Effector memory CD4-positive, alpha-beta T cell (primary cell): Measurements from ENCODE around the gene NLGN1.

Experiments used
- DNase-seq, 3 donors: peaks; one replicate each; pipeline ENCODE4 v3.0.0-alpha.2; 2020
- H3K27ac ChIP-seq: 2 replicates; pipeline ENCODE4 v1.7.0; 2013; ENCODE audit warnings: mild to moderate bottlenecking, low read length, moderate library complexity; ENCODE audit not compliant: insufficient read depth, poor library complexity, severe bottlenecking
- H3K27me3 ChIP-seq: replicated peaks from 2 replicates; pipeline ENCODE4 v1.7.0; 2013; ENCODE audit warnings: mild to moderate bottlenecking, low read length; ENCODE audit not compliant: insufficient read depth, control insufficient read depth, poor library complexity, severe bottlenecking
- H3K36me3 ChIP-seq: 2 replicates; pipeline ENCODE4 v1.7.0; 2013; ENCODE audit warnings: mild to moderate bottlenecking, low read length, moderate library complexity; ENCODE audit not compliant: control insufficient read depth, insufficient read depth
- H3K4me1 ChIP-seq: 2 replicates; pipeline ENCODE4 v1.7.0; 2013; ENCODE audit warnings: low read length, mild to moderate bottlenecking; ENCODE audit not compliant: control insufficient read depth, insufficient read depth, poor library complexity, severe bottlenecking
- H3K4me3 ChIP-seq: 2 replicates; pipeline ENCODE4 v1.7.0; 2013; ENCODE audit warnings: low read length, low read depth, mild to moderate bottlenecking; ENCODE audit not compliant: insufficient read depth, poor library complexity, severe bottlenecking
- H3K9me3 ChIP-seq: 2 replicates; pipeline ENCODE4 v1.7.0; 2013; ENCODE audit warnings: mild to moderate bottlenecking, low read length, moderate library complexity; ENCODE audit not compliant: control insufficient read depth

The NLGN1 gene

DNA sequence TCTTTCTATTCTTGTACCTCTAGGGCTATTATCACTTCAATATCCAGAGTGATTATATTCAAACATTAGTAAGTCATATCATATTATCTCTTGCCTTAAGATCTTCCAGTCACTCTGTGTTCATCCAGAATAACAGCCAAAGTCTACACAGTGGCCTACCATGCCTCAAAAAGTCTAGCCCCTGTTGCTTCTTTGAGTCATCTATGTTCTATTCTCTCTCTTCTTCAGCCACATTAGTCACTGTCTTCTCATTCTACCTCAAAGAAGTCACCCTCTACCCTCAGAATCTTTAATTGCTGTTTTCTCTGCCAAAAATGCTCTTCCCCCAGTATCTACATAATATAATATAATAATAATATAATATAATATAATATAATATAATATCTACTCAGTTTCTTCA, 356.0 kb downstream of the NLGN1 start:
- no peaks in the 10 kb centered on the region for H3K27me3 ChIP-seq
- no peak for DNase-seq
- H3K4me1 ChIP-seq, result no peaks in the 10 kb centered on the region

DNA sequence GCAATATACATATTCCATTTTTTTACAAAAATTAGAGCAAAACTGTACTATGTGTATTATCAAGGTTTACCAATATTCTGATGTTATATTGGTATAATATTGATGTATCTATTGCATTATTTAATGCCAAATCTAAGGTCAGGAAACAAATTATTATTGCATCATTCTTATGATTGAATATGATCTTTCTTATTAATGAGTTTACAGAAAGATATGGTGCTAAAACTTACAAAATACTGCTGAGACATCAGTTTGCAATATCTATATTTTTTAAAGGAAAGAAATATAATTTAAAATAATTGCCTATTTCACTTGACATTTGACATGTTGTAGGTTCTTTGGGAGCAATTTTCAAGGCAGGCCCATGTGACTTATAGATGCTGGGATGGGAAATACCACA, 357.6 kb downstream of the NLGN1 start:
- Histone ChIP-seq H3K27ac (no peak overlapping the region), H3K27me3 (no peaks in the 10 kb centered on the region), H3K4me3 (no peak overlapping the region), H3K9me3 (no peaks in the 10 kb centered on the region), H3K4me1 (no peaks in the 10 kb centered on the region), H3K36me3 (no peaks in the 10 kb centered on the region)
- no peak for DNase-seq

More for the DNA sequence above, 356.0 kb downstream of the NLGN1 start:
- H3K4me3 ChIP-seq, result no peak overlapping the region
- no peak overlapping the region for H3K27ac ChIP-seq
- H3K36me3 ChIP-seq, result no peaks in the 10 kb centered on the region
- H3K9me3 ChIP-seq, result no peaks in the 10 kb centered on the region

DNA sequence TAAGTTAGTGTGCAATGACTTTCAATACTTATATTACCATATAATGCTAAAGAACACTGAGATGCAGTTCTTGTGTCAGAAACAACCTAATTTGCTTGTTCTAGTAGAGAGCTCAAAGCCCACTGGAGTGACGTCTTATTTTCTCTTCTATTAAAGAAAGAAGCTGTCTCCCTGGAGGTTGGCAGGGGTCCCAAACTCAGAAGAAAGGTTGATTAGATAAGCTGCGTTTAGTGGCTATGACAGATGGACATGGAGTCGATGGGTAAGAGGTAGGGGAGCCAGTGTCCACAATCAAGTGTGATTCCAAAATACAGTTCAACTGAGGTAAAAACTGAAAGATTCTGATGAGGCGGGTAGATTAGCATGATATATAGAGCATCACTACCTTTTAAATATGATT, 363.6 kb downstream of the NLGN1 start:
- no peak overlapping the region for H3K27ac ChIP-seq
- H3K4me1 ChIP-seq, result no peaks in the 10 kb centered on the region
- DNase-seq, result no peak
- no peaks in the 10 kb centered on the region for H3K27me3 ChIP-seq
- H3K36me3 ChIP-seq, result no peaks in the 10 kb centered on the region
- no peak overlapping the region for H3K4me3 ChIP-seq
- no peaks in the 10 kb centered on the region for H3K9me3 ChIP-seq

DNA sequence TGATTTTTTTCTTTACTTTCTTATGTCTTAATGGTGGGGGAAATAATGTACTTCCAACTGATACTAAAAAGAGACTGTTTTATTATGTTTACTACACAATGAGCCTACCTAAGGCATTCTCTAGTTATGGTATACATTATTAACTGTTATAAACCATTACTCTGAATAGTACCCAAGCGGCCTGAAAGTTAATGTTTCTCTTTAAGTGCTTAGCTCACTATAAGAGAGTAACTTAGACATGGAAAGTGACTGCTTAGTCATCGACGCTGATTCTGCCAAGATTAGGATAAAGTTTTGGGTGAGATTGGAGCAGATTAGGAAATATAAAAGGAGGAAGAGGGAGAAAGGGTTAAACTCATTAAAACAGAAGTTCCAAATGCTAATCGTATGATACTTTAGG, 365.0 kb downstream of the NLGN1 start:
- Histone ChIP-seq H3K4me3 (no peak overlapping the region), H3K27me3 (no peaks in the 10 kb centered on the region), H3K36me3 (no peaks in the 10 kb centered on the region), H3K27ac (no peak overlapping the region), H3K4me1 (no peaks in the 10 kb centered on the region), H3K9me3 (no peaks in the 10 kb centered on the region)
- no peak for DNase-seq

DNA sequence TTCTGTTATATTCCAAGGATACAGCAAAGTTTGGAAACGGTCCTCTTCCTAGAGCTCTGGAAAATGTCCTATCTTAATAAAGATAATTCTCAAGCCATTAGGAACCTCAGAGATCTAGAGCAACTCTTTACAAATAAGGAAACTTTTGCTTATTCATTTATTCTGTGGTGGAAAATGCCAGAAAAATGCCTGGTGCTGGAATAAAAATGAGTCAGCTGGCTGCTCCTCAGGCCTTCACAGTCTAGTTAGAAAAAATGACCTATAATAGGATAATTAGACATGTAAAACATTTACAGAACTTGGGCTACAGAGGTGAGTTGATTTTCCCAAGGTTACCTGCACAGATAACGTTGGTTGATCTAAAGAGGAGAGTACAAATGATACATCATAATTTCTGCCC, 372.5 kb downstream of the NLGN1 start:
- no peak for DNase-seq
- H3K4me3 ChIP-seq, result no peak overlapping the region
- no peaks in the 10 kb centered on the region for H3K9me3 ChIP-seq
- H3K4me1 ChIP-seq, result no peaks in the 10 kb centered on the region
- H3K27me3 ChIP-seq, result no peaks in the 10 kb centered on the region
- no peak overlapping the region for H3K27ac ChIP-seq
- H3K36me3 ChIP-seq, result no peaks in the 10 kb centered on the region

DNA sequence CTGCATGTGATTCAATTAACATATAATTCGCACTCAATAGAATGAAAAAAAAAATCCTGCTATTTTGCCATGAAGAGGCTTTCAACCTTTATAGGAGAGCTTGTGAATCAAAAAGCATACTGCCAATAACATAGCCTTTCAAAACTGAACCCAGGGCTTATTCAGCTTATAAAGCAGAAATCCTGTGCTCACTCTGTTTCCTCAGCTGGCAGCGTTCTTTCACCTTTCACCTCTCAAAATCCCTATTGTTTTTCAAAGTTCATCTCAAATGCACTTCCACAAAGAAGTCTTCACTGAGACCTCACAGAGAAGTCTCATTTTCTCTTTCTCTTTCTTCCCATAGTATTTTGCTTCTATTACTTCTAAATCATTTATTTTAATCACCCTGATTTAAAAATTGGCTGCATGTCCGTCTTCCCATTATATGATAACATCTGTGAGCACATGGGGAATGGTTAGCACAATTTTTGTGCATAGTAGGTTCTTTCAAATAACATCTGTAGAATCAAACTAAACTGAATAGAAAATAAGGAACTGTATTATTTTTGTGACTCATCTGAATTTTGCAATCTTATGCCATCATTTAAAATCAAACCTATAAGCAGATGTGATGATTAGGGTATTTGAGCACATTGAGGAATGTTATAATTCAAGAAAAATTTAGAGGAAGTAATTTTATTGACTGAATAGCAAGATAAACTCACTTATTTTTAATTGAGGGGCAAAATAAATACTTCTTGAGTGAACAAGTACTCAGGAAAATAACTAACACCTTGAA, 373.4 kb downstream of the NLGN1 start:
- H3K4me3 ChIP-seq, result no peak overlapping the region
- no peaks in the 10 kb centered on the region for H3K4me1 ChIP-seq
- H3K27ac ChIP-seq, result no peak overlapping the region
- H3K36me3 ChIP-seq, result no peaks in the 10 kb centered on the region
- no peaks in the 10 kb centered on the region for H3K9me3 ChIP-seq
- no peaks in the 10 kb centered on the region for H3K27me3 ChIP-seq
- DNase-seq, result no peak

DNA sequence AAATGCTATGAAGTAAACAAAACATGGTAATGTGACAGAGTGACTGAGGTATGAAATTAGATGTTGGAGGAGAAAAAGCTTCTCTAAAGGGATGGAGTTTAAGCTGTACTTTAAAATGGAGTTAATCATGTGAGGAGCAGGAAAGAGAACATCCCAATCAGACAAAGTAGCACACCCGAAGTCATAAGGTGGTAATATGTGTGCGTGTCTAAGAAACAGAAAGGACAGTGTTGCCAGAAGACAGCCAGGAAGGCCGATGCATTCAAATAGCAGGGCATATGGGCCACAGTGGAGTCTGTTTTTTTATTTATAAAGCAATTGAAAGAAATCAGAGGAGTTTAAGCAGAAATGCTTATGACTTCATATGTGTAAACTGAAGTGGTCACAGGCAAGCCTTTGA, 376.3 kb downstream of the NLGN1 start:
- Histone ChIP-seq H3K9me3 (no peaks in the 10 kb centered on the region), H3K27me3 (no peaks in the 10 kb centered on the region), H3K4me1 (no peaks in the 10 kb centered on the region), H3K4me3 (no peak overlapping the region), H3K36me3 (no peaks in the 10 kb centered on the region), H3K27ac (no peak overlapping the region)
- no peak for DNase-seq

DNA sequence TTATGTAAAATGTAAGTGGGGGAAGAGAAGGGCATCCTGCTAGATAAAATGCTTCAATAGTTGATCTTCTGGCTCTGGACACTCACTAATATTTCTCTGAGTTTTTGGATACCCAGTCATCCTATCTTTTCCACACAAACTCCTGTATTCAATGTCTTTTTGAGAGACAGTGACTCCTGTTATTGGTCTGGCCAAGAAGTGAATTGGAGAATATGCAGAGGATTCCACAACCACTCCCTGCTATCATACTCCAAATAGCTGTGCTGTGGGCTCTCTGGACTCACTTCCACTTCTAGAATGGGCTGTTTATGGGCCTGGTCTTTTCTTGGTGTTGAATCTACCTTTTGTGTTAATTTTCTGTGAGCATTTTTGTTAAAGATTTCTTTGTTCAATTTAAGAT, 376.8 kb downstream of the NLGN1 start:
- Histone ChIP-seq H3K27ac (no peak overlapping the region), H3K27me3 (no peaks in the 10 kb centered on the region), H3K36me3 (no peaks in the 10 kb centered on the region), H3K4me3 (no peak overlapping the region), H3K4me1 (no peaks in the 10 kb centered on the region), H3K9me3 (no peaks in the 10 kb centered on the region)
- no peak for DNase-seq

DNA sequence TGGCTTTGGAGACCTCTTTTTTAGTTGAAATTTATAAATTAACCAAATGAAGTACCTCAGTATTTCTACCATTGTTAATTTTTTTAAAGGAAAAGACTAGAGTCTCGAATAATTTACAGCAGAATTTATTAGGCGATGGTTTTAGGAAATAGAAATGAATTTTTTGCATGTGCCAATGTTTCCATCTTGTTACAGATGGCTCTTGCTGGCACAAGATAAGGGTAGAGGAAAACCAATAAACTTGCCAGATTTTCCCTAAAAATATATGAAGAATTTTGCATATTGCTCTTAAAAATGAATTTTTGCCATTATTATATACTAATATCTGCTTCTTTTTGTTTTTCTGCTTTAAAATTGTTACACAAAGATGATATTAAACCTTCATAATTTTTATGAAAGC, 380.7 kb downstream of the NLGN1 start:
- Histone ChIP-seq H3K4me3 (no peak overlapping the region), H3K27me3 (no peaks in the 10 kb centered on the region), H3K9me3 (no peaks in the 10 kb centered on the region), H3K4me1 (no peaks in the 10 kb centered on the region), H3K36me3 (no peaks in the 10 kb centered on the region), H3K27ac (no peak overlapping the region)
- no peak for DNase-seq

DNA sequence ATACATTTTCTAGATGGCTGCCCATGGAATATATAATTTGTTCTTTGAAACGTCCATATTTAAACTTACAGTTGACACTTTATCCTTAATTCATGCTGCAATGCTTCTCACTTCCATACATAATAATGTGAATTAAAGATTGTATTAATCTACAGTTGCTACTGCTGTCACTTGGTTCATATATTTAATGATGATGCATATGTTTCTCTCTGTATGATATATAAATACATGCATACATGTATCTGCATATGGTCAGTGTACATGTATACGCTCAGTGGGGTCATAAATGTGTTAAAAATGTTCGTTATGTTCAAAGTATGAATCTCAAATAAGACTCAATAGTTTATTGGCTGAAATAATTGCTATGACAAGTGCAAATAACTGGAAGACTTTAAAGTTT, 382.5 kb downstream of the NLGN1 start:
- Histone ChIP-seq H3K27me3 (no peaks in the 10 kb centered on the region), H3K27ac (no peak overlapping the region), H3K4me1 (no peaks in the 10 kb centered on the region), H3K9me3 (no peaks in the 10 kb centered on the region), H3K36me3 (no peaks in the 10 kb centered on the region), H3K4me3 (no peak overlapping the region)
- no peak for DNase-seq
